Esophagus muscularis mucosa (tissue), 3 donors: Measurements from ENCODE around the gene RAB33A.

Experiments
- EP300 ChIP-seq: sonication (generic); formaldehyde crosslinking; IDR thresholded peaks from one replicate; pipeline ENCODE4 v1.6.1; 2017; ENCODE audit warnings: antibody characterized with exemption
- TF ChIP-seq, protein P1 (sequence below), 3 experiments: fragments of 200-600 bp in 2 of 3; fragments of 450-650 bp in 1 of 3; sonication (generic) in 2 of 3; IDR thresholded peaks; one replicate each; pipeline ENCODE4 v1.5.1; 2017 to 2019; ENCODE audit warnings: antibody characterized with exemption in 3 of 3, mild to moderate bottlenecking in 2 of 3, moderate library complexity in 1 of 3

DNA sequence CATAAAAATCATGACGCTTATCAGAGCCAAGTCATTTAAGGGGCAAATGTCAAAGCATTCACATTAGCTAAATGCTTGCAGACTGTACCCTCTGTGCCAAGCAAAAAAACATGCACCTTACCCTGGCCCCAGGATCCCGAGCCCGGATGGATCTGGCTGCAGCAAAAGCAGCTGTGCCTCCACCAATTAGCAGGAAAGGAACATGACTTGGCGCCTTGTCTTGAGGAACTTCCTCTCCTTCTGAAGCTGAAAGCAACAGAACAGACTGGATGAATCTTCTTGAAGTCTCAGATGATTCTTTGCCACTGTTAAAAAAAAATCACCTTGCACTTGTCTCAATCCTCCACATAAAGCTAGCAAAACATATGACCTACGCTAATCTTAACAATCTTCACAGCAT is 24.1 kb upstream of the RAB33A start:
- TF ChIP-seq, protein P1, sequence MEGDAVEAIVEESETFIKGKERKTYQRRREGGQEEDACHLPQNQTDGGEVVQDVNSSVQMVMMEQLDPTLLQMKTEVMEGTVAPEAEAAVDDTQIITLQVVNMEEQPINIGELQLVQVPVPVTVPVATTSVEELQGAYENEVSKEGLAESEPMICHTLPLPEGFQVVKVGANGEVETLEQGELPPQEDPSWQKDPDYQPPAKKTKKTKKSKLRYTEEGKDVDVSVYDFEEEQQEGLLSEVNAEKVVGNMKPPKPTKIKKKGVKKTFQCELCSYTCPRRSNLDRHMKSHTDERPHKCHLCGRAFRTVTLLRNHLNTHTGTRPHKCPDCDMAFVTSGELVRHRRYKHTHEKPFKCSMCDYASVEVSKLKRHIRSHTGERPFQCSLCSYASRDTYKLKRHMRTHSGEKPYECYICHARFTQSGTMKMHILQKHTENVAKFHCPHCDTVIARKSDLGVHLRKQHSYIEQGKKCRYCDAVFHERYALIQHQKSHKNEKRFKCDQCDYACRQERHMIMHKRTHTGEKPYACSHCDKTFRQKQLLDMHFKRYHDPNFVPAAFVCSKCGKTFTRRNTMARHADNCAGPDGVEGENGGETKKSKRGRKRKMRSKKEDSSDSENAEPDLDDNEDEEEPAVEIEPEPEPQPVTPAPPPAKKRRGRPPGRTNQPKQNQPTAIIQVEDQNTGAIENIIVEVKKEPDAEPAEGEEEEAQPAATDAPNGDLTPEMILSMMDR (IDR thresholded peaks at IDR 0.05) = no peak
- no peak for TF ChIP-seq EP300
